Mesodermal cell (in vitro differentiated cells): Measurements from ENCODE around the gene SLC6A9. TPM values are rescaled to one million over a fixed set of nuclear protein-coding genes. Genes with fewer than 3 reads are reported as not detected.

Experiments
- H3K27ac ChIP-seq: 2 replicates; pipeline ENCODE4 v1.7.0; 2013; ENCODE audit warnings: mild to moderate bottlenecking, low read depth, low read length, moderate library complexity; ENCODE audit not compliant: severe bottlenecking
- H3K36me3 ChIP-seq: 2 replicates; pipeline ENCODE4 v1.7.1; 2013; ENCODE audit warnings: mild to moderate bottlenecking, low read length, moderate library complexity; ENCODE audit not compliant: control insufficient read depth, insufficient read depth
- H3K4me1 ChIP-seq: one replicate; pipeline ENCODE4 v1.7.1; 2013; ENCODE audit warnings: mild to moderate bottlenecking, low read length; ENCODE audit not compliant: insufficient read depth, control insufficient read depth, poor library complexity, severe bottlenecking
- H3K4me3 ChIP-seq: 2 replicates; pipeline ENCODE4 v1.7.0; 2013; ENCODE audit warnings: low read length, control low read depth, mild to moderate bottlenecking; ENCODE audit not compliant: insufficient read depth, poor library complexity, severe bottlenecking; ENCODE audit errors: extremely low read depth
- H3K9me3 ChIP-seq: 2 replicates; pipeline ENCODE4 v1.7.1; 2013; ENCODE audit warnings: mild to moderate bottlenecking, low read length, moderate library complexity; ENCODE audit not compliant: control insufficient read depth
- WGBS, 2 experiments: methylation state at CpG; one replicate each; pipeline ENCODE4 v1.1.5; 2013; ENCODE audit warnings: missing lambda C conversion rate in 2 of 2; ENCODE audit not compliant: insufficient coverage in 2 of 2; 5-methylcytosine and 5-hydroxymethylcytosine counted together
- polyA plus RNA-seq, 2 experiments: library from polyadenylated mRNA; stranded (reverse); fragments of 50-300 nt; gene quantifications; one replicate each; pipeline ENCODE4 v1.2.3, GENCODE V29; 2013

The SLC6A9 gene
- 13.7 TPM for polyA plus RNA-seq (2013, experiment 1 of 2)
- 11.8 TPM for polyA plus RNA-seq (2013, experiment 2 of 2)

GRCh38 chr1:44031252-44032169 lies at the start of gene SLC6A9:
SLC6A9 (minus strand) TSS chr1:44031462; CDS start chr1:44024277, 7,185 bp downstream.
- peak within 1 kb of the TSS; percentile 91 for H3K27ac ChIP-seq
- H3K36me3 ChIP-seq, result peaks cover 5% of the 10 kb centered on the region
- peaks cover 21% of the 10 kb centered on the region for H3K4me1 ChIP-seq
- peak within 1 kb of the TSS; percentile 87 for H3K4me3 ChIP-seq
- WGBS, 2 experiments, result 2 to 5% methylated on average over 22 to 24 of the region's 40 CpGs
- H3K9me3 ChIP-seq, result no peaks in the 10 kb centered on the region

GRCh38 chr1:44079566-44079965 lies 48.3 kb upstream of the SLC6A9 start:
- Histone ChIP-seq H3K36me3 (no peaks in the 10 kb centered on the region), H3K4me3 (no peak overlapping the region), H3K27ac (no peak overlapping the region), H3K4me1 (peaks cover 14% of the 10 kb centered on the region), H3K9me3 (no peaks in the 10 kb centered on the region)
- whole genome bisulfite sequencing, 2 experiments, result 93 to 100% methylated on average over 1 of the region's 4 CpGs

GRCh38 chr1:44078104-44078503 lies 46.8 kb upstream of the SLC6A9 start:
- no peak overlapping the region for H3K27ac ChIP-seq
- H3K4me1 ChIP-seq, result peaks cover 14% of the 10 kb centered on the region
- no peaks in the 10 kb centered on the region for H3K36me3 ChIP-seq
- no peaks in the 10 kb centered on the region for H3K9me3 ChIP-seq
- 20 to 80% methylated on average over 1 to 2 of the region's 2 CpGs for WGBS, 2 experiments
- H3K4me3 ChIP-seq, result no peak overlapping the region

GRCh38 chr1:44077421-44077820 lies 46.2 kb upstream of the SLC6A9 start:
- H3K27ac ChIP-seq, result no peak overlapping the region
- WGBS, 2 experiments, result 88 to 97% methylated on average over 4 of the region's 5 CpGs

GRCh38 chr1:44076066-44076465 lies 44.8 kb upstream of the SLC6A9 start:
- Histone ChIP-seq H3K27ac (no peak overlapping the region), H3K9me3 (no peaks in the 10 kb centered on the region), H3K36me3 (no peaks in the 10 kb centered on the region), H3K4me3 (no peak overlapping the region), H3K4me1 (peaks cover 14% of the 10 kb centered on the region)
- WGBS, 2 experiments, result 83% methylated on average over 1 of the region's 1 CpG; no CpG with 5 or more reads in 1 of the 2 experiments

More at GRCh38 chr1:44077421-44077820, 46.2 kb upstream of the SLC6A9 start:
- Histone ChIP-seq H3K9me3 (no peaks in the 10 kb centered on the region), H3K4me1 (peaks cover 14% of the 10 kb centered on the region), H3K4me3 (no peak overlapping the region), H3K36me3 (no peaks in the 10 kb centered on the region)

- no peaks in the 10 kb centered on the region for H3K9me3 ChIP-seq
- H3K36me3 ChIP-seq, result no peaks in the 10 kb centered on the region
- H3K4me1 ChIP-seq, result peaks cover 14% of the 10 kb centered on the region
- WGBS, 2 experiments, result 83 to 100% methylated on average over 1 of the region's 3 CpGs
- H3K27ac ChIP-seq, result no peak overlapping the region
- H3K4me3 ChIP-seq, result no peak overlapping the region
Measured at GRCh38 chr1:44074415-44074814, 43.2 kb upstream of the SLC6A9 start.

GRCh38 chr1:44073528-44073927 lies 42.3 kb upstream of the SLC6A9 start:
- 70 to 83% methylated on average over 2 of the region's 2 CpGs for WGBS, 2 experiments
- Histone ChIP-seq H3K27ac (no peak overlapping the region), H3K9me3 (no peaks in the 10 kb centered on the region)

DNA sequence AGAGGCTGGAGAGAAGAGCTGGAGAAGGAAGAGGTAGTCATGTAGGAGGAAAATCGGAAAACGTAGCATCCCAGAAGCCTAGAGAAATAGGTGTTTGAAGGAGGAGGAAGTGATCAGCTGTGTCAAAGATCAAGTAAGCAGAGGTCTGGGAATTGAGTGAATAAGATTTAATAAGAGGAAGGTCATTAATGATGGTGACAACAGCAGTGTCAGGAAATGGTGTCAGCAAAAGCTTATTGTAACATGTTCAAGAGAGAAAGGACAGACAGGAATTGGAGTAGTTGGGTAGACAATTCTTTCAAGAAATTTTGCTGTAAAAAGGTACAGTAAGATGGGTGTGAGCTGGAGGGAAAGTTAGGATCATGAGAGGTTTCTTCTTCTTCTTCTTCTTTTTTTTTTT lies 41.6 kb upstream of the SLC6A9 start:
- WGBS, 2 experiments, result 92 to 95% methylated on average over 2 of the region's 2 CpGs
- Histone ChIP-seq H3K4me1 (peaks cover 11% of the 10 kb centered on the region), H3K36me3 (no peaks in the 10 kb centered on the region), H3K9me3 (no peaks in the 10 kb centered on the region), H3K4me3 (no peak overlapping the region), H3K27ac (no peak overlapping the region)

More at GRCh38 chr1:44073528-44073927, 42.3 kb upstream of the SLC6A9 start:
- no peaks in the 10 kb centered on the region for H3K36me3 ChIP-seq
- peaks cover 14% of the 10 kb centered on the region for H3K4me1 ChIP-seq
- no peak overlapping the region for H3K4me3 ChIP-seq

DNA sequence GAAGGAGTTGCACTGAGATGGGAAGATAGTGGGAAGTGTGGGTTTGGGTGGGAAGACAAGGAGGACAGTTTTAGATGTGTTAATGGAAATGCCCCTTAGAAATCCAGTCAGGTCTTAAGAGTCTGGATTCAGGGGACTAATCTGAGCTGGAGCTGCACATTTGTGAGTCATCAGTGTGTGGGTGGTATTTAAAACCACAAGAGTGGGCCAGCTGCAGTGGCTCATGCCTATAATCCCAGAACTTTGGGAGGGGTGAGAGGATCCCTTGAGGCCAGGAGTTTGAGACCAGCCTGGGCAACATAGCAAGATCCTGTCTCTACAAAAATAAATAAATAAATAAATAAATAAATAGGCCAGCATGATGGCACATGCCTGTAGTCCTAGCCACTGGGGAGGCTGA lies 40.9 kb upstream of the SLC6A9 start:
- H3K27ac ChIP-seq, result no peak overlapping the region

DNA sequence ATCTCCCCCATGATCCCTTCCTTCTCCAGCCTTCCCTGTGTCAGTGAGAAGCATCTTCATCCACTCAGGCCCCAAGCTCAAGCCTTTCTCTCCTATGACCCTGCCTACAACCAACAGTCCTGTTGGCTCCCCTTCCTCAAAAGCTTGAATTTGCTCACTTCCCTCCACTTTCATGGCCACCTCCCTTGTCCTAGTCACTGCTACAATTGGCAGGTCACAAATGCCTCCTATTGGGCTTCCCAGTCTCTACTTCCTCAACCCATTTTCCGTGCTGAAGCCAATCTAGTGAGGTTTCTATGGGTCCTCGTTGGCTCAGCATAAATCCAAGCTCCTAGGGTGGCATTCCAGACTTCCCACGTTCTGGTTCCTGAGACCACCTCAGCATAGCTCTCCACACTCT lies 40.2 kb upstream of the SLC6A9 start:
- Histone ChIP-seq H3K9me3 (no peaks in the 10 kb centered on the region), H3K27ac (no peak overlapping the region), H3K4me1 (peaks cover 6% of the 10 kb centered on the region), H3K4me3 (no peak overlapping the region), H3K36me3 (no peaks in the 10 kb centered on the region)
- 65 to 67% methylated on average over 3 of the region's 3 CpGs for WGBS, 2 experiments

More for the DNA sequence above, 40.9 kb upstream of the SLC6A9 start:
- H3K4me3 ChIP-seq, result no peak overlapping the region
- no peaks in the 10 kb centered on the region for H3K36me3 ChIP-seq
- peaks cover 7% of the 10 kb centered on the region for H3K4me1 ChIP-seq
- no peaks in the 10 kb centered on the region for H3K9me3 ChIP-seq

GRCh38 chr1:44068442-44068921 lies 37.2 kb upstream of the SLC6A9 start:
- no peaks in the 10 kb centered on the region for H3K9me3 ChIP-seq
- H3K27ac ChIP-seq, result no peak overlapping the region
- WGBS, 2 experiments, result 71 to 88% methylated on average over 1 of the region's 2 CpGs
- H3K4me1 ChIP-seq, result no peaks in the 10 kb centered on the region
- H3K4me3 ChIP-seq, result no peak overlapping the region
- H3K36me3 ChIP-seq, result no peaks in the 10 kb centered on the region
